Measurements from ENCODE around the gene SORCS2. TPM values are rescaled to one million over a fixed set of nuclear protein-coding genes. Genes with fewer than 3 reads are reported as not detected.

SORCS2 gene
- total and polyA plus RNA-seq, 2 of the 4 experiments (the other 2 are of a cell fraction), result 0.36 to 0.62 TPM

- peaks cover 10% of the 10 kb centered on the region for H3K9me3 ChIP-seq (ENCODE audit: control insufficient read depth, insufficient read depth, low read length)
- no peak overlapping the region for H2AFZ ChIP-seq (replicated peaks; ENCODE audit: low read length, poor library complexity)
- CTCF ChIA-PET, result no interaction called here
- no peak overlapping the region for H3K4me2 ChIP-seq (ENCODE audit: low read depth, low read length)
- no peak for ATAC-seq (ENCODE audit: low read depth)
- no peak overlapping the region for H3K23ac ChIP-seq (ENCODE audit: low read depth, low read length)
- H3K36me3 ChIP-seq (ENCODE audit: control insufficient read depth, insufficient read depth, low read length), result no peaks in the 10 kb centered on the region
- no peak overlapping the region for H3K14ac ChIP-seq (replicated peaks; ENCODE audit: low read depth, low read length)
- intact Hi-C loops (cut with micrococcal nuclease) (no loop called here), dilution Hi-C loops (cut with HindIII; ENCODE audit: low sequenced_read_pairs, unreplicated experiment) (no loop called here), in situ Hi-C loops (cut with MboI; ENCODE audit: low sequenced_read_pairs) (no loop called here)
- no CpG with 5 or more reads among the region's 5 CpGs for WGBS, 2 experiments (ENCODE audit: extremely low coverage in 2 of 2, insufficient read length in 1 of 2)
- no peak overlapping the region for H2BK120ac ChIP-seq (ENCODE audit: low read depth, low read length)
- H2AK9ac ChIP-seq (replicated peaks; ENCODE audit: low read depth, low read length, poor library complexity), result no peak overlapping the region
- H3K4me1 ChIP-seq (ENCODE audit: control insufficient read depth, insufficient read depth, low read length), result no peaks in the 10 kb centered on the region
- H3K4me3 ChIP-seq (ENCODE audit: insufficient read depth, low read depth, low read length), result no peak overlapping the region
- H3K56ac ChIP-seq (ENCODE audit: extremely low read depth, insufficient read depth, low read length), result no peak overlapping the region
- H2BK15ac ChIP-seq (ENCODE audit: low read depth, low read length), result no peak overlapping the region
- no peak overlapping the region for H2BK20ac ChIP-seq (ENCODE audit: low read depth, low read length)
- no peak overlapping the region for H4K91ac ChIP-seq (ENCODE audit: insufficient read depth, low read depth, low read length)
- no peak for DNase-seq
- no peaks in the 10 kb centered on the region for H3K79me1 ChIP-seq (ENCODE audit: low read depth in 1 of 2, low read length in 2 of 2)
- no peaks in the 10 kb centered on the region for H3K9me1 ChIP-seq (ENCODE audit: insufficient read depth, low read length)
- no peak for TF ChIP-seq MAZ (IDR thresholded peaks at IDR 0.05; ENCODE audit: borderline replicate concordance, low read depth, low read length)
- TF ChIP-seq SMC3 (IDR thresholded peaks at IDR 0.05; ENCODE audit: low read depth, low read length), result no peak
- TF ChIP-seq FOS (IDR thresholded peaks at IDR 0.05; ENCODE audit: low read depth, low read length), result no peak
- TF ChIP-seq CHD1 (IDR thresholded peaks at IDR 0.05; ENCODE audit: low read depth, low read length), result no peak
- no peak for TF ChIP-seq POLR2A (IDR thresholded peaks at IDR 0.05; ENCODE audit: low read depth, low read length)
- no peak for TF ChIP-seq MXI1 (IDR thresholded peaks at IDR 0.05; ENCODE audit: borderline replicate concordance, low read depth, low read length)
- no peak for TF ChIP-seq RAD21 (IDR thresholded peaks at IDR 0.05; ENCODE audit: low read length)
- no peak for TF ChIP-seq RCOR1 (IDR thresholded peaks at IDR 0.05; ENCODE audit: insufficient replicate concordance, low read length)
- no peak for TF ChIP-seq CTCF (conservative IDR thresholded peaks at IDR 0.05; ENCODE audit: low read depth, low read length)
- no peak for TF ChIP-seq NFE2L2 (IDR thresholded peaks at IDR 0.05; ENCODE audit: low read depth, low read length)
- TF ChIP-seq ELK1 (IDR thresholded peaks at IDR 0.05; ENCODE audit: borderline replicate concordance, low read depth, low read length), result no peak
- TF ChIP-seq CEBPB (IDR thresholded peaks at IDR 0.05; ENCODE audit: low read depth, low read length), result no peak
- no peak for TF ChIP-seq RFX5 (IDR thresholded peaks at IDR 0.05; ENCODE audit: low read depth, low read length)
- no peak for TF ChIP-seq BHLHE40 (IDR thresholded peaks at IDR 0.05; ENCODE audit: low read depth, low read length)
- no peak for TF ChIP-seq USF2 (IDR thresholded peaks at IDR 0.05; ENCODE audit: low read depth, low read length)
- H4K20me1 ChIP-seq (ENCODE audit: insufficient read depth, low read length), result no peaks in the 10 kb centered on the region
- no peak overlapping the region for H3K27ac ChIP-seq (ENCODE audit: insufficient read depth, low read length)
- no TSS peak for BruUV-seq (replicated peaks)
- POLR2A ChIA-PET (ENCODE audit: unreplicated experiment), result interaction anchor here (0.6 kb wide), 1 partner anchor 48 kb away, joined by 3 read pairs; no protein-coding TSS in a partner anchor
- no peak overlapping the region for H3K4ac ChIP-seq (ENCODE audit: low read depth, low read length)
- no peak overlapping the region for H3K9ac ChIP-seq (ENCODE audit: low read depth, low read length)
- no peak overlapping the region for H3K18ac ChIP-seq (ENCODE audit: low read depth, low read length)
- no peak overlapping the region for H4K8ac ChIP-seq (ENCODE audit: low read depth in 2 of 2, low read length in 2 of 2)
- H4K5ac ChIP-seq (ENCODE audit: low read depth, low read length), result no peak overlapping the region
- H3K27me3 ChIP-seq (ENCODE audit: control insufficient read depth, insufficient read depth, low read length), result peaks cover 17% of the 10 kb centered on the region; the same call in 1 of the 2 replicates
- H2BK5ac ChIP-seq (ENCODE audit: low read depth, low read length, poor library complexity, severe bottlenecking), result no peak overlapping the region
- no peak overlapping the region for H2AK5ac ChIP-seq (ENCODE audit: low read depth, low read length)
Observed at GRCh38 chr4:7323461-7323871, 131.1 kb downstream of the SORCS2 start.
